PC-9 (cell line): ENCODE measurements around the gene CDHR5.

Experiments used
- EZH2 ChIP-seq: fragments of 200-600 bp; sonication (generic); IDR thresholded peaks from 2 replicates; pipeline ENCODE4 v1.8.0; 2017; ENCODE audit warnings: antibody characterized with exemption, low read depth
- TF ChIP-seq, protein P1 (sequence below): fragments of 200-600 bp; sonication (generic); conservative IDR thresholded peaks from 2 replicates; pipeline ENCODE4 v1.6.1; 2017; ENCODE audit warnings: mixed run types, antibody characterized with exemption, mild to moderate bottlenecking, moderate library complexity

- TF ChIP-seq EZH2, result no peak
- TF ChIP-seq, protein P1, sequence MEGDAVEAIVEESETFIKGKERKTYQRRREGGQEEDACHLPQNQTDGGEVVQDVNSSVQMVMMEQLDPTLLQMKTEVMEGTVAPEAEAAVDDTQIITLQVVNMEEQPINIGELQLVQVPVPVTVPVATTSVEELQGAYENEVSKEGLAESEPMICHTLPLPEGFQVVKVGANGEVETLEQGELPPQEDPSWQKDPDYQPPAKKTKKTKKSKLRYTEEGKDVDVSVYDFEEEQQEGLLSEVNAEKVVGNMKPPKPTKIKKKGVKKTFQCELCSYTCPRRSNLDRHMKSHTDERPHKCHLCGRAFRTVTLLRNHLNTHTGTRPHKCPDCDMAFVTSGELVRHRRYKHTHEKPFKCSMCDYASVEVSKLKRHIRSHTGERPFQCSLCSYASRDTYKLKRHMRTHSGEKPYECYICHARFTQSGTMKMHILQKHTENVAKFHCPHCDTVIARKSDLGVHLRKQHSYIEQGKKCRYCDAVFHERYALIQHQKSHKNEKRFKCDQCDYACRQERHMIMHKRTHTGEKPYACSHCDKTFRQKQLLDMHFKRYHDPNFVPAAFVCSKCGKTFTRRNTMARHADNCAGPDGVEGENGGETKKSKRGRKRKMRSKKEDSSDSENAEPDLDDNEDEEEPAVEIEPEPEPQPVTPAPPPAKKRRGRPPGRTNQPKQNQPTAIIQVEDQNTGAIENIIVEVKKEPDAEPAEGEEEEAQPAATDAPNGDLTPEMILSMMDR, result no peak
Observed at GRCh38 chr11:589798-590197, 35.0 kb downstream of the CDHR5 start.
